GM19099 (cell line): ENCODE results near the gene UBTD1.

Experiments used
- POLR2A ChIP-seq: IDR thresholded peaks from 3 replicates; pipeline ENCODE4 v1.6.1; 2011; ENCODE audit warnings: low read depth; ENCODE audit not compliant: insufficient read length; ENCODE audit errors: extremely low read depth

The UBTD1 gene

DNA sequence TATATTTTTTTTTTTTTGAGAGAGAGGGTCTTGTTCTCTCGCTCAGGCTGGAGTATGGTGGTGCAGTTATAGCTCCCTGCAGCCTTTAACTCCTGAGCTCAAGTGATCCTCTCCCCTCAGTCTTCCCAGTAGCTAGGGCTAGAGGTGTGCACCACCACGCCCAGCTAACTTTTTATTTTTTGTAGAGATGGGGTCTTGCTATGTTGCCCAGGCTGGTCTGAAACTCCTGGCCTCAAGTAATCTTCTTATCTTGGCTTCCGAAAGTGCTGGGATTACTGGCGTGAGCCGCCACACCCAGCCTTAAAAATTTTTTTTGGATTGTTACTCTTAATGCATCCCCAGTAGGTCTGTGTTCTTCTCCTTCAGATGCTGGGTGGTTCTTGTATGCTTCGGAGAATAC is 4.2 kb downstream of the UBTD1 start:
- TF ChIP-seq POLR2A = no peak

DNA sequence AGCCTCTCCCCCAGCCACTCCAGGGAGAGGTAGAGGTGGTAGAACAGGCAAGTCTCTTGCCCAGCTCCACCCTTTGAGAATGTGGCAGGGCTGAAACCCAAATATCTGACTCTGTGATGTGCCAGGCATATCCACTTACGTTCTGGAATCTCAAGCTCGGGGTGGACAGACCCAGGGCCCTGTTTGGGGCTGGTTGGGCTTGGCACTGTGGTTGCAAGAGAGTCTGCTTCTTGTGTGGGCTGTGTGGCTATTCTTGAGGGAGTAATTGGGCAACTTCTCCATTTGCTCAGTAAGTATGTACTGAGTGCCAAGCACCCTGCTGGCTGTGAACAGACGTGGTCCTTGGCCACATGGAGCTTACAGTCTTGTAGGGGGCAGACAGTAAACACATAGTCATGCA is 4.7 kb downstream of the UBTD1 start:
- TF ChIP-seq POLR2A = no peak

DNA sequence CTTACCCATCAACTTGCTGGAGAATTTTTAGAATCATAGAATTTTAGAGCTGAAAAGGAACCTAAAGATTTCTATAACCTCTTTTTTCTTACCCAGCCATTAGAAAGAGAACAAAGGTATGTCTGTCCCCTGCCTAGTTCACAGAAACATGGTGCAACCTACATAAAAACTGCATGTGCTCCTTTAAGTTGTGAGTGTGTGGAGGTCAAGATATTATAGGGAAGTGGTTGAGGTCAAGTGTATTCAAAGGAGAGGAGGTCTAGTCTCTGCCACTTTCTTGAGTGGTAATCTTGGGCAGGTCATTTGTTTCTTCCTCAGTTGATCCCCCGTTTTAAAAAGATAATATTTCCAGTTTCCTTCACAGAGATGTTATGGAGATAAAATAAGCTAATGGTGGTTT is 6.4 kb downstream of the UBTD1 start:
- TF ChIP-seq POLR2A = no peak

DNA sequence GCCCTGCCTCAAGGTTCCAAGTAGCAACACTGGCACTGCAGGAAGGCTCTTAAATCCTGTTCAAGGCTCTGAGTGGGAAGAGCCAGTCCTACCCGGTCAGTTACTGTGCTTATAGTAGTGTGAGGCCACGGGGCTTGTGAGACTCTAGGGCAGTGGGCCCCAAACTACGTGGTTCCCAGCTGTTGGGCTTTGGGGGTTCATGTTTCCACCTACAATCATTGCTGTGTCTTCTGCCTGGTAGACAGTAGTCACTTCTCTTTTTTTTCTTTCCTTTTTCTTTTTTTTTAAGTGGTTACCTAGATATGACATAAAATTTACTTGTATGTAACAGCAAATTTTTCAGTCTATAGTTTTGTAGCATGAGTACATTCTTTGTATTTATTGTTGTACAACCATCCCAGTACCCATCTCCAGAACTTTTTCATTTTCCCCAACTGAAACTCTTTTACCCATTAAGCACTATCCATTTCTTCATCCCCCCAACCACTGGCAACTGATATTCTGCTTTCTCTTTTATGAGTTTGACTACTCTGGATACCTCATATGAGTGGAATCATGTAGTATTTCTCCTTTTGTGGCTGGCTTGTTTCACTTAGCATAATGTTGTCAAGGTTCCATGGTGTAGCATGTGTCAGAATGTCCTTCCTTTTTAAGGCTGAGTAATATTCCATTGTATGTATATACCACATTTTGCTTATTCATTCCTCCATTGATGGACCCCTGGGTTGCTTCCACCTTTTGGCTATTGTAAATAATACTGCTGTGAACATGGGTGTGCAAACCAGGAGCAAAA is 7.7 kb downstream of the UBTD1 start:
- no peak for TF ChIP-seq POLR2A

DNA sequence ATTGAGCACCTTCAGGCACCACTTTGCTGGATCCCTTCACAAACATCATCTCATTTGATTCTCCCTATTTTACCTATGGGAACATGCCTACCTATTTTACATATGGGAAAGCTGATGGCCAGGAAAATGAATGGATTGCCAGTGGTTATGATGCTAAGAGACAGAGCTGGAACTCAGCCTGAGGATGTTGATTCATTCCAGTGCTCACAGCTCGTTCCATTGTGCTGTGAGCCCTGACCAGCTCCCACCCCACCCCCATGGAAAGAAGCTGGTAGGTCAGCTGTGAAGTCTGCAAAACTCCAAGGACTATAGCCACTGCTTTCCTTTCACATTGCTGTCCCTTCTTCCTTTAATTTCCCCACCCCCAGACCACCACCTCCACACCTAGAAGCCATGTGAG is 9.6 kb downstream of the UBTD1 start:
- TF ChIP-seq POLR2A = no peak

DNA sequence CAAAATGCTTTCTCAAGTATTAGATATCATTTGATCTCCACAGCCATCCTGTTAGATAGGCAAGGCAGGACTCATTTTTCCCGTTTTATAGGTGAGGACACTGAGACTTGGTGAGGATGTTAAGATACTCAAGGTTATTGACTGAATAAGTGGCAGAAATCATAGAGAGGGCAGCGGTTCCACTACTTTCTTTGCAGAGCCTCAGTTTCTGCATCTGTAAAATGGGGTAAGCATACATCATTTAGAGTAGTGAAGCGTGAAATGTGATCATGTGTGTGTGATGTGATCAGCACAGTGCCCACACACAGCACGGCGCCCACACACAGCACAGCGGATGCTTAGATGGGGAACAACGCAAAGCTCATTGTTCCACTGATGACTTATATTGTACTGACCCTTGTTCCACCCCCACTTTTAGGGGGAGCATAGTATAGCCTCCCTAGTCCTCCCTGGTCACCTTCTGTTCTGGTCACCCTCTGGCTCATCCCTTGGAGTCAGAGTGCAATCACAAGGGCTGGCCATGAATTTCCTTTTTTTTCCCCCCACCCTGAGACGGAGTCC is 10.5 kb downstream of the UBTD1 start:
- no peak for TF ChIP-seq POLR2A

DNA sequence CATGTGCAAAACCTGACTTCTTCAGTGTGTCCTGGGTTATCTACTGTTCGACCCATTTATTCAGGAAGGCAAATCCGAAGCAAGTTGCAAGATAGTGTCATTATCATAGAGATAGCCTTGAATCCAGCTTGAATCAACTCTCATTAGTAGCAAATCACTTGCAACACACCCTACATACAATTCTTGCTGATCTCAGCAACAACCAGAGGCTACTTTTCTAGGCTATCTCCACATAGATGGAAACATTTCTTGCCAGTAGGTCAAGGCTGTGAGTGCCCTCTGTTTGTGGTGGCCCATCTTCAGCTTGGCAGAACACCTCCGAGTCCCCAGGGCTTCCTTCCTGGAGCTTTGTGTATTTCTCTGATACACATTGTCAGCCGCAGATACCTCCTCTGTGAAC is 12.0 kb downstream of the UBTD1 start:
- no peak for TF ChIP-seq POLR2A

DNA sequence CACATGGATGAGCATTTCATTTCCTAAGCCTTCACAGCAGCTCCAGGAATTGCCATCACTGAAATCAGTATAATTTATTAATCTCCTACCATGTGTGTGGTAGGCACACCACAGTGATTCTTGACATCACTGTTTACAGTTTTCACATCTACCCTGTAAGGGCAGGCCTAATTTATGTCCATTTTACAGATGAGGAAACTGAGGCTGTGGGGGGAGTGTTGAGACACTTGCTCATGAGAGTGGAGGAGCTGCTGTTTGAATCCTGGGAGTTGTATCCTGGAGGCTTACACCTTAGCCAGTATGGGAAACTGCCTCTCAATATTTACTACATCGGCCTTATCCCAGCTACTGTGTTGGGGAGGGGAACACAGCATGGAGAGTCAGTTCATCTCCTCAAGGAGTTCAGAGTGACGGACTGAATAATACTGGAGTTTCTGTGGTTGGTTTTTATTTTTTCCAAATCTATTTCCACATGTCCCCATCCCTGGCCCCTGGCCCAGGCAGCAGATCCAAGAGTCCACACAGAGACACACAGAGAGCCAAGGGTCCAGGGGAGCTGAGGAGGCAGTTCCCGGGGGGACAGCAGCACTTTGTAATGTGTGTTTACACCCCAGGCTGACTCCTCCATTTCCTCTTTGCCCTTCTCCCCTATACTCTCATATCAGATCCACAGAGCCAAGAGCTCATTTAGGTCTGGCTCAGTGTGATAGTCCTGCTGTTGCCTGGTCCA is 13.2 kb downstream of the UBTD1 start:
- no peak for TF ChIP-seq POLR2A

DNA sequence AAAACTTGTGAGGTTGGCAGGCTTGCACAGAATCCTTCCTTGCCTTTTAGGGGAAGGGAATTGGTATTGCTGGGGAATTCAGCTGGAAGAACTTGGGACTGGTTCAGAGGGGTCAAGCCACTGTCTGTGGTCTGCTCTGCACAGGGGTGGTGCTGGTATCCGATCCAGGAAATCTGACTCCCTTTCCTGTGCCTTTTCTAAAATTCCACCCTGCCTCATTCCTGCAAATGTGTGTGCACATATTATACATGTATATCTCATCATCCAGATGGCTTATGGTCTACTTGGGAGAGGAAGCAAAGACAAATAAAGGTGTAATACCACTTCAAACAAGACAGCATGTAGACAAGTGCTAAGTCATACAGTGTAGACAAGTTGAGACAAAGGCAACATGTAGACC is 14.3 kb downstream of the UBTD1 start:
- no peak for TF ChIP-seq POLR2A

DNA sequence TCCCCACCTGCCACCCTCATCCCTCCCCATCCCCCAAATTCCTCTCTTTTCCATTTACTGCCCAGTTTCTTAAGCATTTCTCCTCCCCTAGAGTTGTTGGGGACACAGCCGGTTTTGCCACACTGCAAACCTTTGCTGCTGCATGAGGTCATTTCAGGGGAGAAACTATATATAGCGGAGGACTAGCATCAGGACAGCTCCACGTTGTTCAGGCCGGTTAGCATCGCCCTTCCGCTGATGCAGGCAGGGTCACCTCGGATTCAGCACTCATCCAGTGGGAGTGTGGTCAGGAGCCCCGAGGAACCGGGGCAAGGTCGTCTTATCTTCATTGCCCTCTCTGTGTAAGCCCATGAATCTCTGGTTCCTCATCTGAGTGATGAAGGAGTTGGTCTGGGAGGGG is 15.6 kb downstream of the UBTD1 start:
- TF ChIP-seq POLR2A = no peak

DNA sequence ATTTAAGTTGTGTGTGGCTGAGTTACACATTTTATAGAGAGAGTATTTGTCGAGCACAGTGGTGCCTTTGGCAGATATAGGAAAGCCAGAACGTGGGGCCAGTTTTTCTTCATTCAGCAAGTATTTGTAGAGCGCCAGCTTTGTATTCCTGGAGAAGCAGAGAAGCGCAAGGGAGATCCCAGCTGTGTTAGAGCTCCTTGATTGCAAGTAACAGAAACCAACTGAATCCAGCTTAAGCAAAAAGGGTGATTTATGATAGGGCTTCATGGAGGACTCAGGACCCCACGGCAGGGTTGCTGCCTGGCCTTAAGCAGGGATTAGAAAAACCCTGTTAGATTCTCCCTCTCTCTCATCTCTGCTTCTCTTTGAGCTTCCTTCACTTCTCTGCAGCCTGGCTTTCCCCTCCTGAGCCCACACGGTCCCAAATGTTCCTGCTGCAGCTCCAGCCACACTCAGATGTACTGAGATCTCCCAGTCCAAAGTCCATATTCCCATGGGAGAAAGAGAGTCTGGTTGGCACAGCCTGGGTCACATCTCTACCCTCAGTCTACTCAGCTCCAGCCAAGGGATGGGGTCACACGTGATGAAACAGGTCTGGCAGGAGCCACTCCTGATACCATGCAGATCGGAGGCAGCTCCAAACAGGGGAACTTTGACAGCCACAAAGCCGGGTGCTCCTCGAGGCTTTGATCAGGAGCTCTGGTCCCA is 16.7 kb downstream of the UBTD1 start:
- no peak for TF ChIP-seq POLR2A

DNA sequence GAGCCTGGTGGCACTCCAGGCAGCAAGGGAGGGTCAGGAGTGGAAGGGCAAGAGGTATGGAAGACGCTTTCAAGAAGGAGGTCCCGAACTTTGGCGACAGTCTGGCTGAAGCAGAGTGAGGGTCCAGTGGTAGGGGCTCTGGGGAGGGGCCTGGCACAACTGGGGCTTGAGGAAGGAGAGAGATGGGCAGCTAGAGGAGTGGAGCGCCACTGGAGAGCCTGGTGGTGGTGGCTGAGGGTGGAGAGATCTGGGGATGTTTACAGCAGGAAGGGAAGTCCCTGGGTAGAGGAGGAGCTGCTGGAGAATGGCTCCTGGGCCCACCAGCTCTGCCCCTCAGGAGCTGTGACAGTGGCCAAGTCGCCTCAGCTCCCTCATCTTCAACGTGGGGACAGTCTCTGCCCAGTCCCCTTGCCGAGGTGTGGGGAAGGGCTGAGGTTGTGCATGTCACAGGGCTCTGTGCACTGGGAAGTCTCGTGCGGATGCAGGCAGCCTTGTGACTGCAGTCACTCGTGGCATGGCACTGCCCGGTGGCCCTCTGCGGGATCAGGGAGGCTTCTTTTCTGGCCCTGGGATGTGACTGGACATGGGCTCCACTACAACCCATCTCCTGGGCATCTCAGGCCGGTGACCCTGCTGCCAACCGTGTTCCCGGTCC is 18.5 kb downstream of the UBTD1 start:
- TF ChIP-seq POLR2A = no peak

DNA sequence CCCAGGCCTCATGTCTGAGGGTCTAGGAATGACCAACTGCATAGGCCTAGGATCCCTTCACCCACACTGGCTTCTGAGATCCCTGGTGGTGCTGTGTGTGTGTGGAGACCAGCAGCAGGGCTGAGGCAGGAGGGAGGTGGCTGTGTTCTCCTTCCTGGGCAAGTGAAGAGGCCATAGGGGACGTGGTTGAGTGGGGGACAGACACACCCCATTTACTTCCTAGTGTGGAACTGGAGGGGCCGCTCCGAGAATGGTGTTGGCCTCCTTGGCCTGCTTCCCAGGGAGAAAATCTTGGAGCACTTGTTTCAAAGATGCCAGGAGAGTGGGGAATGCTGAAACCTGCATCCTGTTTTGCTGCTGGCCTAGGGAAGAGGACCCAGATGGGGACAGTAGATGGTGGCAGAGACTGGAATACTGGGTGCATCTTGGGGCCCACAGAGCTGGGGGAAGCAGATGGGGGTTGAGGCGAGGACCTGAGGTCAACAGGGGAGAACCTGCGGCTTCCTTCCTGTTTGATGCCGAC is 19.1 kb downstream of the UBTD1 start:
- TF ChIP-seq POLR2A = no peak

DNA sequence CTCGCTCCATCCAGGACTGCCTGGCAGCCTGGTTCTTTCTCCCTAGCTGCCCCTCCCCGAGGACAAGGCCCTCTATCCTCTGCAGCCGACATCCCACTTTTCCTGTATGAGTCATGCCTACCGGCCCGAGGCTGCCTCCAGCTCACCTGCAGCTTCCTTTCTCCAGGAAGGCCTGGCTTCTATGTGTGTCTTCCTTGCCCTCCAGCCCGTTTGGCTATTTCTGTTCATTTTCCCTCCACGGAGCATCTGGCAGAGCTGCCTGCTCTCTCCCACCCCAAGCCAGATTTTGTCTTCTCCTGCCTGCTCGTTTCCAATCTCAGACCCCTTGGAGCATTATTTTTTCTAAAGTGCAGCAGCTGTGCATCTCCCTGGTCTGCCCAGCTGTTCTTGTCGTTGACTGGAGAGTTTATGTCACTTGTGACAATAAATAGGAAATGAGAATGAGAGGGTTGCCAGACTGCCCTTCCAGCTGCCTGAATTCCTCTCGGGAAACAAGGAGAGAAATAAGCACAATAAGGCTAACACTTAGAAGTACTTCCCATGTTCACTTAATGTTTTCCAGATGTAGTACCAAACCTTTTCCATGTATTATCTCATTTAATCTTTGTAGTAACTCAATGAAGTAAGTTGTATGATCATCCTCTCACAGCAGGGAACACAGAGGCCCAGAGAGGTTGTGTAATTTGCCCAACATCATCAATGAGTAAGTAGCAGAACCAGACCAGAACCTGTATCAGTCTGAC is 19.7 kb downstream of the UBTD1 start:
- TF ChIP-seq POLR2A = no peak
